ENCODE data around the gene TBCD.

Gene TBCD

DNA sequence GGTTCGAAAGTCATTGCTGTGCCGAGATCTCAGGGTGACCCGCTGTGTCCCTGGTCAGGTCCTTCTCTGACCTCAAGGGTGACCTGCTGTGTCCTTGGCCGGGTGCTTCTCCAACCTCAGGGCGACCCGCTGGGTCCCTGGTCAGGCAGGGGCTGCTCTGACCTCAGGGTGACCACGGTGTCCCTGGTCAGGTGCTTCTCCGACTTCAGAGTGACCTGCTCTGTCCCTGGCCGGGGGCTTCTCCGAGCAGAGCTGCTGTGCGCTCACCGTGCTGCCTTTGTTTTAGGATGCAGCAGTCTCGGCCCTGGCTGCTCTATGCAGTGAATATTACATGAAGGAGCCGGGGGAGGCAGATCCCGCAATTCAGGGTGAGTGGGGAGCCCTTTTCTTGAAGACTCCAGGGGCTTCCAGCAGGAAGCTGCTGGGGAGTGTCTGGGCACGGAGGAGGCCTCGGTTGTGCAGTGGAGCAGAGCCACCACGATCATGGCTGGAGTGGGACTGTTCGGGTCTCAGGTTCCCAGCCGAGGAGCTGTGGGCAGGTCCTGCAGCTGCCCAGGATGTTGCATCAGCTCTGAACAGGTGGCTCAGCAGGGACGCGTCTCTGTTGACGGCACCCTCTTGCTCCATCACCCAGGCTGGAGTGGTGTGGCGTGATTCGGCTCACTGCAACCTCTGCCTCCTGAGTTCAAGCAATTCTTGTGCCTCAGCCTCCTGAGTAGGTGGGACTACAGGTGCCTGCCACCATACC, 171.7 kb downstream of the TBCD start:
- peaks cover 25% of the 10 kb centered on the region for H3K36me3 ChIP-seq (ENCODE audit: control insufficient read depth, insufficient read depth, low read length)

DNA sequence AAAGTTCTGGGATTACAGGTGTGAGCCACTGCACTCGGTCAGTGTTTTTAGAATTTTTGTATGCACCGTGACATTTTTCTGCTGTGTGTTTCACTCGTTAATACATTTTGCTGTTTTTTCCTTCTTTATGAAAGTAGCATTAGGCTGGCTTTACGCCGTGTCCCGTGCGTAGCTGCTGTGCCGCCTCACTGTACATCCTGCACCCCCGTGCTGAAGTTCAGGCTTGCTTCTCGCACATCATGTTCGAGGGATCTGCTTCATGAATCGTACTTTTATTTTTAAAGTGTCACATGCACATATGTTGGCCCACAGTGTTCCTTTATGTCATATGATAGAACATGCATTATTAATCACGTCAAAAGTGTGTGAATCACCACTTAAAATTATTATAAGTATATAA, 172.3 kb downstream of the TBCD start:
- Histone ChIP-seq H3K4me3 (ENCODE audit: insufficient read depth, low read depth, low read length) (no peak overlapping the region), H3K9me3 (ENCODE audit: control insufficient read depth, low read length) (no peaks in the 10 kb centered on the region), H3K27ac (ENCODE audit: insufficient read depth, low read depth, low read length, poor library complexity, severe bottlenecking) (no peak overlapping the region), H3K36me3 (ENCODE audit: control insufficient read depth, insufficient read depth, low read length) (peaks cover 25% of the 10 kb centered on the region), H3K27me3 (ENCODE audit: control insufficient read depth, insufficient read depth, low read length, poor library complexity, severe bottlenecking) (no peaks in the 10 kb centered on the region), H3K4me1 (ENCODE audit: control insufficient read depth, insufficient read depth, low read length) (no peaks in the 10 kb centered on the region)
- WGBS, 2 experiments = 94 to 95% methylated on average over 13 of the region's 13 CpGs

More for the DNA sequence above, 171.7 kb downstream of the TBCD start:
- Histone ChIP-seq H3K9me3 (ENCODE audit: control insufficient read depth, low read length) (no peaks in the 10 kb centered on the region), H3K27me3 (ENCODE audit: control insufficient read depth, insufficient read depth, low read length, poor library complexity, severe bottlenecking) (no peaks in the 10 kb centered on the region), H3K27ac (ENCODE audit: insufficient read depth, low read depth, low read length, poor library complexity, severe bottlenecking) (no peak overlapping the region), H3K4me1 (ENCODE audit: control insufficient read depth, insufficient read depth, low read length) (no peaks in the 10 kb centered on the region), H3K4me3 (ENCODE audit: insufficient read depth, low read depth, low read length) (no peak overlapping the region)
- WGBS, 2 experiments = 94% methylated on average over 25 of the region's 25 CpGs

DNA sequence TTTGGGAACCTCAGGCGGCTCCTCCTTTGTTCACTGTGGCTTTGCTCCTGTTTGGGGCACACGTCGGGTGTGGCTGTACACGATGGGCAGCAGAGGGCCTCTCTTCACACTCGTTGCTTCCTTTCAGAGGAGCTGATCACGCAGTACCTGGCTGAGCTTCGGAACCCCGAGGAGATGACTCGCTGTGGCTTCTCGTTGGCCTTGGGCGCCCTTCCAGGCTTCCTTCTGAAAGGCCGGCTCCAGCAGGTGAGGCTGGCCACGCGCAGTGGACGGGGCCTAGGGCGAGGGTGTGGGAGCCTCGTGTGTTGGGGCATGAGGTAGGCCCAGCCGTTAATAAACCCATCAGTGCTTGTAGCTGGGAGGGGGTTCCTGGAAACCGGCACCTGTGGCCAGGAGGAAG, 172.9 kb downstream of the TBCD start:
- no peaks in the 10 kb centered on the region for H3K4me1 ChIP-seq (ENCODE audit: control insufficient read depth, insufficient read depth, low read length)
- no peak overlapping the region for H3K4me3 ChIP-seq (ENCODE audit: insufficient read depth, low read depth, low read length)
- H3K9me3 ChIP-seq (ENCODE audit: control insufficient read depth, low read length) = no peaks in the 10 kb centered on the region
- WGBS, 2 experiments = 94 to 96% methylated on average over 19 of the region's 19 CpGs
- no peaks in the 10 kb centered on the region for H3K27me3 ChIP-seq (ENCODE audit: control insufficient read depth, insufficient read depth, low read length, poor library complexity, severe bottlenecking)
- no peak overlapping the region for H3K27ac ChIP-seq (ENCODE audit: insufficient read depth, low read depth, low read length, poor library complexity, severe bottlenecking)
- peaks cover 25% of the 10 kb centered on the region for H3K36me3 ChIP-seq (ENCODE audit: control insufficient read depth, insufficient read depth, low read length)

DNA sequence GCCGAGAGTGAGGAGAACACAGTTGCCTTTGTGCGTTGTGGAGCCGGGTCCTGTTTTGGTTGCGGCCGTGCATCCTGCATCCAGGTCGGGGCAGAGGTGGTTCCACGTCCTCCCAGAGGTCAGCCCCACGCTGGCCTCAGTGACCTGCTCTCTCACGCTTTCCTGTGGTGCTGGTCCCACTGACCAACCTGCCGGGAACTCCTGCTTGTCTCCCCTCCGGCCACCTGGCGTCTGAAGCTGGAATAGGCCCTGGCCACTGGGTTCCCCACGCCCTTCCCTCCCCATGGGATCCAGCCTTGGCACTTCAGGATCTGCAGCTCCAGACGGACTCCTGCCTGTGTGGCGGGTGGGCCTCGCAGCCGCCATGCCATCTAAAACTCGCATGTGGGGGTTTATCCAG, 173.5 kb downstream of the TBCD start:
- H3K27ac ChIP-seq (ENCODE audit: insufficient read depth, low read depth, low read length, poor library complexity, severe bottlenecking) = no peak overlapping the region
- 93% methylated on average over 18 of the region's 18 CpGs for WGBS, 2 experiments
- H3K27me3 ChIP-seq (ENCODE audit: control insufficient read depth, insufficient read depth, low read length, poor library complexity, severe bottlenecking) = no peaks in the 10 kb centered on the region
- H3K4me3 ChIP-seq (ENCODE audit: insufficient read depth, low read depth, low read length) = no peak overlapping the region
- peaks cover 25% of the 10 kb centered on the region for H3K36me3 ChIP-seq (ENCODE audit: control insufficient read depth, insufficient read depth, low read length)
- H3K4me1 ChIP-seq (ENCODE audit: control insufficient read depth, insufficient read depth, low read length) = no peaks in the 10 kb centered on the region
- no peaks in the 10 kb centered on the region for H3K9me3 ChIP-seq (ENCODE audit: control insufficient read depth, low read length)

DNA sequence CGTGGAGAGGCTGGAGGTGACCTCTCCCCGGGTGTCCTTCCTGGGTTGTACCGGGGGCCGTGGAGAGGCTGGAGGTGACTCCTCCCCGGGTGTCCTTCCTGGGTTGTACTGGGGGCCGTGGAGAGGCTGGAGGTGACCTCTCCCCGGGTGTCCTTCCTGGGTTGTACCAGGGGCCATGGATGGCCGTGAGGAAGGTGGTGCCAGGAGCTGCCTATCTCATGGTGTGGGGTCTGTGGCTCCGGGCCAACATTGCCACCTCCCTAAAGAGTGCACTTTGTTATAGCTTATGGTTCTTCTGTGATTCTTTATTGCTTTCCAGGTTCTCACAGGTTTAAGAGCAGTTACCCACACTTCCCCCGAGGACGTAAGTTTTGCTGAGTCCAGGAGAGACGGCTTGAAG, 174.2 kb downstream of the TBCD start:
- WGBS, 2 experiments = 93 to 95% methylated on average over 8 to 11 of the region's 12 CpGs
- H3K4me1 ChIP-seq (ENCODE audit: control insufficient read depth, insufficient read depth, low read length) = no peaks in the 10 kb centered on the region
- no peak overlapping the region for H3K27ac ChIP-seq (ENCODE audit: insufficient read depth, low read depth, low read length, poor library complexity, severe bottlenecking)
- no peaks in the 10 kb centered on the region for H3K27me3 ChIP-seq (ENCODE audit: control insufficient read depth, insufficient read depth, low read length, poor library complexity, severe bottlenecking)
- peaks cover 25% of the 10 kb centered on the region for H3K36me3 ChIP-seq (ENCODE audit: control insufficient read depth, insufficient read depth, low read length)
- H3K9me3 ChIP-seq (ENCODE audit: control insufficient read depth, low read length) = no peaks in the 10 kb centered on the region
- no peak overlapping the region for H3K4me3 ChIP-seq (ENCODE audit: insufficient read depth, low read depth, low read length)

DNA sequence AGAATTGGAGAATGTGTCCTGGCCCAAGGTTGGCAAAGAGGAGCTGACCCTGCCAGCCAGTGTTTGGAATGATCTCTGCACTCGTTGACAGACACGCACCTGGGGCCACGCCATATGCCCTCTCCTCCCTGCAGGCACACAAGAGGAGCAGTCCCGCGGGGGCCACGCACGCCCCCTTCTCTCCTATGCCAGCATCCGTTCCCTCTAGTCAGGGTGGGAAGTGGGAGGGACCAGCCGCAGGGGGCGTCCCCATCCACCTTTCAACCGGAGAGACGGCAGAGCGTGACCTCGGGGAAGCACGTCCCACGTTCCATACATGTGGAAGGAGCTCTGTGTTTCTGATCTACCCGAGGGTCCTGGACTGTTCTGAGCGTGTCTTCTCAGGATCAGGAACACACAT, 174.9 kb downstream of the TBCD start:
- WGBS, 2 experiments = 93% methylated on average over 18 of the region's 18 CpGs
- Histone ChIP-seq H3K27ac (ENCODE audit: insufficient read depth, low read depth, low read length, poor library complexity, severe bottlenecking) (no peak overlapping the region), H3K36me3 (ENCODE audit: control insufficient read depth, insufficient read depth, low read length) (peaks cover 25% of the 10 kb centered on the region), H3K27me3 (ENCODE audit: control insufficient read depth, insufficient read depth, low read length, poor library complexity, severe bottlenecking) (no peaks in the 10 kb centered on the region), H3K9me3 (ENCODE audit: control insufficient read depth, low read length) (no peaks in the 10 kb centered on the region), H3K4me1 (ENCODE audit: control insufficient read depth, insufficient read depth, low read length) (no peaks in the 10 kb centered on the region), H3K4me3 (ENCODE audit: insufficient read depth, low read depth, low read length) (no peak overlapping the region)

DNA sequence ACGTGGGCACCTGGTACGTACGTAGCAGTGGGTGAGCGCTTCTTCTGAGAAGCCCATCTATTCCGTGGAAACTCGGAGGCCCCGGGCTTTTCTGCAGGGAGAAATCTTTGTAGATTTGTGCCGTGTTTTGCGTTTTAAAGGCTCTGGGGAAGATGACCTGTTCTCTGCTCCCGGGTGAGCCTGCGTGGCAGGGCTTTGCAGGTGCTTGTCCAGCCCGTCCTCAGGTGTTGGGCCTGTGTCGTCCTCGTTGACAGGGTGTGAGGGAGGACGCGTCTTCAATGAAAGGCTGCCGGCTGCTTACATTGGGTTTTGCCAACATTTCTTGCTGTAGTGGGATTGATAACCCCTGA, 175.4 kb downstream of the TBCD start:
- WGBS, 2 experiments = 96 to 97% methylated on average over 17 of the region's 17 CpGs
- Histone ChIP-seq H3K4me1 (ENCODE audit: control insufficient read depth, insufficient read depth, low read length) (no peaks in the 10 kb centered on the region), H3K27ac (ENCODE audit: insufficient read depth, low read depth, low read length, poor library complexity, severe bottlenecking) (no peak overlapping the region), H3K4me3 (ENCODE audit: insufficient read depth, low read depth, low read length) (no peak overlapping the region), H3K27me3 (ENCODE audit: control insufficient read depth, insufficient read depth, low read length, poor library complexity, severe bottlenecking) (no peaks in the 10 kb centered on the region), H3K9me3 (ENCODE audit: control insufficient read depth, low read length) (no peaks in the 10 kb centered on the region), H3K36me3 (ENCODE audit: control insufficient read depth, insufficient read depth, low read length) (peaks cover 25% of the 10 kb centered on the region)

DNA sequence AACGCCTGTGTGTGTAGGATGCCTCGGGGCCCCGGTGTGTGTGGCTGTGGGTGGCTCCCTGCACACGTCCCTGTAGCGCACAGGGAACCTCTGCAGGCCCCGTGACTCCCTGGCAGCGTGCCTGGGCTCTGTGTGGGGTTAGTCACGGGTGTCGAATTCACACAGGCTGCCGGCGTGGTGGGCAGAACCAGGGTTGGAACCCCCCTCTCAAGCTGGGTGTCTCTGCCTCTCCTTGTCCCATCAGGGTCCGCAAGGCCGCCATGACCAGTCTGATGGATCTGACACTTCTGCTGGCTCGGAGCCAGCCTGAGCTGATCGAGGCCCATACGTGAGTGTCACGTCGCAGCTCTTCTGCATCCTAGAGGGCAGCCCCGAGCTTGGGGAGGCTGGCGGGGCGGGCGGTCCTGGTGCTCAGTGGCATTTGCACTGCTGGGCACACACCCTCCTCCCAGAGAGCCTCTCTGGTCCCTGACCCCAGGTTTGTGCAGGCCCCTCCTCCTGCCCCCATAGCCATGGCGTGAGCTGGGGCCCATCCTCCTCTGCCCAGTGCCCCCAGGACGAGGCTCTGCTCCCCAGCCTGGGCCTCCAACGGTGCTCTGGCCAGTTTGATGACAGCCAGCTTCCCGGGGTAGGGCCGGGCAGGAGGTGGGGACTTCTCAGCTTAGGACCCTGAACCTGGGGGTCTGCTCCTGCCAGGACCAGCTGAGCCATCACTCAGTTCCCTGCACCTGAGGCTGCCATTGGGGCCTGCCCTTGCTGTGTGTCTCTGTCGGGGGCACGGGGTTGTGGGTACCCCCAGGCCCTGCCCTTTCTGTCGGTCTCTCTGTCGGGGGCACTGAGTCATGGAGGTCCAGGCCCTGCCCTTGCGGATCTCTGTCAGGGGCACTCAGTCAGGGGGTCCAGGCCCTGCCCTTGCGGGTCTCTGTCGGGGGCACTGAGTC, 176.1 kb downstream of the TBCD start:
- no peaks in the 10 kb centered on the region for H3K9me3 ChIP-seq (ENCODE audit: control insufficient read depth, low read length)
- no peaks in the 10 kb centered on the region for H3K4me1 ChIP-seq (ENCODE audit: control insufficient read depth, insufficient read depth, low read length)
- no peaks in the 10 kb centered on the region for H3K27me3 ChIP-seq (ENCODE audit: control insufficient read depth, insufficient read depth, low read length, poor library complexity, severe bottlenecking)
- 95 to 96% methylated on average over 34 of the region's 34 CpGs for WGBS, 2 experiments
- H3K36me3 ChIP-seq (ENCODE audit: control insufficient read depth, insufficient read depth, low read length) = peaks cover 25% of the 10 kb centered on the region
- H3K4me3 ChIP-seq (ENCODE audit: insufficient read depth, low read depth, low read length) = no peak overlapping the region
- no peak overlapping the region for H3K27ac ChIP-seq (ENCODE audit: insufficient read depth, low read depth, low read length, poor library complexity, severe bottlenecking)

DNA sequence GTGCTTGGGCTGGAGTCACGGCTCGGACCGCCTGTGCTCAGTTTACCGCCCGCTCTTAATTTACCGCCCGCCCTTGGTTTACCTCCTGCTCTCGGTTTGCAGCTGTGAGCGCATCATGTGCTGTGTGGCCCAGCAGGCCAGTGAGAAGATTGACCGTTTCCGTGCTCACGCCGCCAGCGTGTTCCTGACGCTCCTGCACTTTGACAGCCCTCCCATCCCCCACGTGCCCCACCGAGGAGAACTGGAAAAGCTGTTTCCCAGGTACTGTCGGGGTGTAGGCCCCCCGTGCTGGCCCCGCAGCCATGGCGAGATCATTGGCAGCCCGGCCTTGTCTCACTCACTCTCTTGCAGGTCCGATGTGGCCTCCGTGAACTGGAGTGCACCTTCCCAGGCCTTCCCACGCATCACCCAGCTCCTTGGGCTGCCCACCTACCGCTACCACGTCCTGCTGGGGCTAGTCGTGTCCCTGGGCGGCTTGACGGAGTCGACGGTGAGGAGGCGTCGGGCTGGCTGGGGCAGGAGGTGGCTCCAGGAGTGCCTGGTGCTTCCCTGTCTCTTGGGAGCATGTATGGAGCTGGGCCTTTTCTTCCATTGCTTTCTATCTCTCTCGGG, 177.3 kb downstream of the TBCD start:
- H3K4me3 ChIP-seq (ENCODE audit: insufficient read depth, low read depth, low read length) = no peak overlapping the region
- 95% methylated on average over 35 of the region's 35 CpGs for WGBS, 2 experiments
- H3K27me3 ChIP-seq (ENCODE audit: control insufficient read depth, insufficient read depth, low read length, poor library complexity, severe bottlenecking) = no peaks in the 10 kb centered on the region
- no peaks in the 10 kb centered on the region for H3K9me3 ChIP-seq (ENCODE audit: control insufficient read depth, low read length)
- no peak overlapping the region for H3K27ac ChIP-seq (ENCODE audit: insufficient read depth, low read depth, low read length, poor library complexity, severe bottlenecking)
- no peaks in the 10 kb centered on the region for H3K4me1 ChIP-seq (ENCODE audit: control insufficient read depth, insufficient read depth, low read length)
- H3K36me3 ChIP-seq (ENCODE audit: control insufficient read depth, insufficient read depth, low read length) = peaks cover 25% of the 10 kb centered on the region

DNA sequence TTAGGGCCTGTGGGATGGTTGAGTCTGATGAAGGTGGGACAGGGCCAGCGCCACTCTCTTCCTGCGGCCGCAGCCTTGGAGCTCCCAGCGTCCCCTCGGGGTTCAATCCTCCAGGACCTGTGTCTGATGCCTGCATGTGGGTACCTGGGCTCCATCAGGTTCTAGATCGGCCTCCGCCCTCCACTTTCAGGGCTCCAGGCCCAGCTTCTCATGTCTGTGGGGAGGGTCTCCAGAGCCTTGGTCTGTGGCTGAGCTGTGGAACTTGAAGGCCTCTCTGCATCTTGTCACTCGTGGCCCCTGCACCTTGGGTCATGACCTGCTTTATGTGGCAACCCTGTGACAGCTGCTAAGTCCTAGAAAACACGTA, 177.8 kb downstream of the TBCD start:
- H3K36me3 ChIP-seq (ENCODE audit: control insufficient read depth, insufficient read depth, low read length) = peaks cover 25% of the 10 kb centered on the region
- WGBS, 2 experiments = 93 to 95% methylated on average over 9 of the region's 9 CpGs

More for the DNA sequence above, 177.8 kb downstream of the TBCD start:
- no peak overlapping the region for H3K4me3 ChIP-seq (ENCODE audit: insufficient read depth, low read depth, low read length)
- no peaks in the 10 kb centered on the region for H3K4me1 ChIP-seq (ENCODE audit: control insufficient read depth, insufficient read depth, low read length)
- H3K27me3 ChIP-seq (ENCODE audit: control insufficient read depth, insufficient read depth, low read length, poor library complexity, severe bottlenecking) = no peaks in the 10 kb centered on the region
- no peaks in the 10 kb centered on the region for H3K9me3 ChIP-seq (ENCODE audit: control insufficient read depth, low read length)
- H3K27ac ChIP-seq (ENCODE audit: insufficient read depth, low read depth, low read length, poor library complexity, severe bottlenecking) = no peak overlapping the region
